Measurements from ENCODE around the gene ITPR1.

DNA sequence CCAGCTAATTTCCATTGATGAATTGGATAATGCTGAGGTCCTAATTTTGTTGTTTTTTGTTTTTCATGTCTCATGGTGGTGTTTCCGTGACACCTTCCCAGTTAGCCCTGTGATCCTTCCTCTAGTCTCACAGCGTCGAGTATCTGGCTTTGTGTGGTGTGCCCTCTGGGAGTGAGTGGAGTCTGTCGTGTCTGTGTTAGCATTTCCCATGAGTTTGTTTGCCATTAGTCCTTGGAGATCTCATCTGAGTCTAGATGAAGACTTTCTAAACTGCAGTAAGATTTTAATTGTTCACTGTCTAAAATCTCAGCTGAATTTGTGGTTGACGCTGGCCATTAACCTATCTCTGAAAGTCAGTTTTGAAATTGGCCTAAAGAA is 224.2 kb downstream of the ITPR1 start:
- TF ChIP-seq, protein P1, sequence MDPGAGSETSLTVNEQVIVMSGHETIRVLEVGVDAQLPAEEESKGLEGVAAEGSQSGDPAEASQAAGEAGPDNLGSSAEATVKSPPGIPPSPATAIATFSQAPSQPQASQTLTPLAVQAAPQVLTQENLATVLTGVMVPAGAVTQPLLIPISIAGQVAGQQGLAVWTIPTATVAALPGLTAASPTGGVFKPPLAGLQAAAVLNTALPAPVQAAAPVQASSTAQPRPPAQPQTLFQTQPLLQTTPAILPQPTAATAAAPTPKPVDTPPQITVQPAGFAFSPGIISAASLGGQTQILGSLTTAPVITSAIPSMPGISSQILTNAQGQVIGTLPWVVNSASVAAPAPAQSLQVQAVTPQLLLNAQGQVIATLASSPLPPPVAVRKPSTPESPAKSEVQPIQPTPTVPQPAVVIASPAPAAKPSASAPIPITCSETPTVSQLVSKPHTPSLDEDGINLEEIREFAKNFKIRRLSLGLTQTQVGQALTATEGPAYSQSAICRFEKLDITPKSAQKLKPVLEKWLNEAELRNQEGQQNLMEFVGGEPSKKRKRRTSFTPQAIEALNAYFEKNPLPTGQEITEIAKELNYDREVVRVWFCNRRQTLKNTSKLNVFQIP (CRISPR knock-in tag; IDR thresholded peaks at IDR 0.05; ENCODE audit: borderline replicate concordance, low read depth), result no peak
- TF ChIP-seq GLIS3 (CRISPR knock-in tag; IDR thresholded peaks at IDR 0.05) (no peak), ZNF8 (CRISPR knock-in tag; IDR thresholded peaks at IDR 0.05) (no peak), ZFP3 (CRISPR knock-in tag; IDR thresholded peaks at IDR 0.05) (no peak), ARNTL (CRISPR knock-in tag; IDR thresholded peaks at IDR 0.05; ENCODE audit: borderline replicate concordance, low read depth) (no peak), TOX (CRISPR knock-in tag; IDR thresholded peaks at IDR 0.05; ENCODE audit: borderline replicate concordance) (no peak), RARB (CRISPR knock-in tag; IDR thresholded peaks at IDR 0.05) (no peak), ESRRG (CRISPR knock-in tag; IDR thresholded peaks at IDR 0.05) (no peak), ZC3H10 (CRISPR knock-in tag; IDR thresholded peaks at IDR 0.05) (no peak)
- TF ChIP-seq, protein P2, sequence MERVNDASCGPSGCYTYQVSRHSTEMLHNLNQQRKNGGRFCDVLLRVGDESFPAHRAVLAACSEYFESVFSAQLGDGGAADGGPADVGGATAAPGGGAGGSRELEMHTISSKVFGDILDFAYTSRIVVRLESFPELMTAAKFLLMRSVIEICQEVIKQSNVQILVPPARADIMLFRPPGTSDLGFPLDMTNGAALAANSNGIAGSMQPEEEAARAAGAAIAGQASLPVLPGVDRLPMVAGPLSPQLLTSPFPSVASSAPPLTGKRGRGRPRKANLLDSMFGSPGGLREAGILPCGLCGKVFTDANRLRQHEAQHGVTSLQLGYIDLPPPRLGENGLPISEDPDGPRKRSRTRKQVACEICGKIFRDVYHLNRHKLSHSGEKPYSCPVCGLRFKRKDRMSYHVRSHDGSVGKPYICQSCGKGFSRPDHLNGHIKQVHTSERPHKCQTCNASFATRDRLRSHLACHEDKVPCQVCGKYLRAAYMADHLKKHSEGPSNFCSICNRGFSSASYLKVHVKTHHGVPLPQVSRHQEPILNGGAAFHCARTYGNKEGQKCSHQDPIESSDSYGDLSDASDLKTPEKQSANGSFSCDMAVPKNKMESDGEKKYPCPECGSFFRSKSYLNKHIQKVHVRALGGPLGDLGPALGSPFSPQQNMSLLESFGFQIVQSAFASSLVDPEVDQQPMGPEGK (CRISPR knock-in tag; IDR thresholded peaks at IDR 0.05; ENCODE audit: borderline replicate concordance), result no peak
- TF ChIP-seq, protein P3, sequence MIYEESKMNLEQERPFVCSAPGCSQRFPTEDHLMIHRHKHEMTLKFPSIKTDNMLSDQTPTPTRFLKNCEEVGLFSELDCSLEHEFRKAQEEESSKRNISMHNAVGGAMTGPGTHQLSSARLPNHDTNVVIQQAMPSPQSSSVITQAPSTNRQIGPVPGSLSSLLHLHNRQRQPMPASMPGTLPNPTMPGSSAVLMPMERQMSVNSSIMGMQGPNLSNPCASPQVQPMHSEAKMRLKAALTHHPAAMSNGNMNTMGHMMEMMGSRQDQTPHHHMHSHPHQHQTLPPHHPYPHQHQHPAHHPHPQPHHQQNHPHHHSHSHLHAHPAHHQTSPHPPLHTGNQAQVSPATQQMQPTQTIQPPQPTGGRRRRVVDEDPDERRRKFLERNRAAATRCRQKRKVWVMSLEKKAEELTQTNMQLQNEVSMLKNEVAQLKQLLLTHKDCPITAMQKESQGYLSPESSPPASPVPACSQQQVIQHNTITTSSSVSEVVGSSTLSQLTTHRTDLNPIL (CRISPR knock-in tag; IDR thresholded peaks at IDR 0.05; ENCODE audit: low read depth), result no peak

All from SK-N-SH treated with all-trans-retinoic acid at 6 μM for 48 hours (cell line).